BE2C (cell line): ENCODE results near the gene CBFA2T2.
"Not testable (repeated sequence)": the region's sequence is repeated elsewhere in the genome, so short reads cannot be mapped to it uniquely, and the experiment has no call there.

Experiments used
- DNase-seq: peaks from one replicate; pipeline ENCODE4 v3.0.0-alpha.2; 2020
- H3K27me3 ChIP-seq: fragments of 250-450 bp; sonication (Bioruptor Pico); 2 replicates; pipeline ENCODE4 v1.5.1; 2020; ENCODE audit warnings: mild to moderate bottlenecking
- H3K36me3 ChIP-seq: fragments of 250-450 bp; sonication (Bioruptor Pico); 2 replicates; pipeline ENCODE4 v1.5.1; 2020; ENCODE audit warnings: mild to moderate bottlenecking
- H3K4me1 ChIP-seq: fragments of 250-450 bp; sonication (Bioruptor Pico); 2 replicates; pipeline ENCODE4 v1.5.1; 2020
- H3K4me3 ChIP-seq: 2 replicates; pipeline ENCODE4 v1.5.1; 2011; ENCODE audit warnings: low read depth, low read length
- H3K9me3 ChIP-seq: fragments of 250-450 bp; sonication (Bioruptor Pico); 2 replicates; pipeline ENCODE4 v1.5.1; 2020
- TF ChIP-seq, protein P1 (sequence below): IDR thresholded peaks from 2 replicates; pipeline ENCODE4 v1.5.1; 2012; ENCODE audit warnings: mild to moderate bottlenecking, low read depth, low read length

CBFA2T2 gene

GRCh38 chr20:33584976-33585375 is 95.1 kb downstream of the CBFA2T2 start:
- Histone ChIP-seq H3K27me3 (no peaks in the 10 kb centered on the region), H3K4me1 (peaks cover 17% of the 10 kb centered on the region), H3K9me3 (no peaks in the 10 kb centered on the region), H3K36me3 (no peaks in the 10 kb centered on the region), H3K4me3 (no peak overlapping the region)
- TF ChIP-seq, protein P1, sequence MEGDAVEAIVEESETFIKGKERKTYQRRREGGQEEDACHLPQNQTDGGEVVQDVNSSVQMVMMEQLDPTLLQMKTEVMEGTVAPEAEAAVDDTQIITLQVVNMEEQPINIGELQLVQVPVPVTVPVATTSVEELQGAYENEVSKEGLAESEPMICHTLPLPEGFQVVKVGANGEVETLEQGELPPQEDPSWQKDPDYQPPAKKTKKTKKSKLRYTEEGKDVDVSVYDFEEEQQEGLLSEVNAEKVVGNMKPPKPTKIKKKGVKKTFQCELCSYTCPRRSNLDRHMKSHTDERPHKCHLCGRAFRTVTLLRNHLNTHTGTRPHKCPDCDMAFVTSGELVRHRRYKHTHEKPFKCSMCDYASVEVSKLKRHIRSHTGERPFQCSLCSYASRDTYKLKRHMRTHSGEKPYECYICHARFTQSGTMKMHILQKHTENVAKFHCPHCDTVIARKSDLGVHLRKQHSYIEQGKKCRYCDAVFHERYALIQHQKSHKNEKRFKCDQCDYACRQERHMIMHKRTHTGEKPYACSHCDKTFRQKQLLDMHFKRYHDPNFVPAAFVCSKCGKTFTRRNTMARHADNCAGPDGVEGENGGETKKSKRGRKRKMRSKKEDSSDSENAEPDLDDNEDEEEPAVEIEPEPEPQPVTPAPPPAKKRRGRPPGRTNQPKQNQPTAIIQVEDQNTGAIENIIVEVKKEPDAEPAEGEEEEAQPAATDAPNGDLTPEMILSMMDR: no peak
- DNase-seq: no peak

- H3K27me3 ChIP-seq: no peaks in the 10 kb centered on the region
- no peak for DNase-seq
- no peaks in the 10 kb centered on the region for H3K9me3 ChIP-seq
- H3K4me3 ChIP-seq: no peak overlapping the region
- TF ChIP-seq, protein P1: no peak
- H3K36me3 ChIP-seq: no peaks in the 10 kb centered on the region
- peaks cover 17% of the 10 kb centered on the region for H3K4me1 ChIP-seq
Observed at GRCh38 chr20:33585413-33585812, 95.5 kb downstream of the CBFA2T2 start.

GRCh38 chr20:33589059-33589458 is 99.2 kb downstream of the CBFA2T2 start:
- no peaks in the 10 kb centered on the region for H3K36me3 ChIP-seq
- H3K27me3 ChIP-seq: no peaks in the 10 kb centered on the region
- no peak overlapping the region for H3K4me3 ChIP-seq
- DNase-seq: no peak
- TF ChIP-seq, protein P1: no peak
- peaks cover 13% of the 10 kb centered on the region; the same call in 1 of the 2 replicates for H3K4me1 ChIP-seq
- H3K9me3 ChIP-seq: no peaks in the 10 kb centered on the region

GRCh38 chr20:33591901-33592300 is 102.0 kb downstream of the CBFA2T2 start:
- not testable (repeated sequence) for DNase-seq

DNA sequence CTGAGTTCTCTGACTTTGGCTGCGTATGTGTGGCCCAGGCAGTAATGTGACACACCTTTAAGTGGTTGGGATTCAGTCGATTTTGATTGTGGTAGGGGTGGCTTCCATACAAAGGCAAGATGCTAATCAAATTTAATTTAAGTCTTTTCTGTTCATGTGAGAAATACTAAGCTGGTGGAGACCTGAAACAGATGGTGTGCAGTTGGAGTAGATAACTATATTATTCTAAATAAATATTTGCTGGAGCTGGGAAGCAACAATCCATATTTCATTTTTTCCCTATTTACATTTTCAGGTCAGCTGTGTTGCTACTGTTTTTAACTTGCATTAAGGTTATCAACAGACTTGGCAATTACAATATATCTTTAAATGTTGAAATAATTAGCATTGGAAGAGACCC is 104.8 kb downstream of the CBFA2T2 start:
- no peak for DNase-seq
- no peaks in the 10 kb centered on the region for H3K36me3 ChIP-seq
- H3K4me3 ChIP-seq: no peak overlapping the region

More at GRCh38 chr20:33591901-33592300, 102.0 kb downstream of the CBFA2T2 start:
- H3K27me3 ChIP-seq, H3K36me3 ChIP-seq, H3K4me3 ChIP-seq, H3K9me3 ChIP-seq: not testable (repeated sequence)
- H3K4me1 ChIP-seq: peaks cover 16% of the 10 kb centered on the region

DNA sequence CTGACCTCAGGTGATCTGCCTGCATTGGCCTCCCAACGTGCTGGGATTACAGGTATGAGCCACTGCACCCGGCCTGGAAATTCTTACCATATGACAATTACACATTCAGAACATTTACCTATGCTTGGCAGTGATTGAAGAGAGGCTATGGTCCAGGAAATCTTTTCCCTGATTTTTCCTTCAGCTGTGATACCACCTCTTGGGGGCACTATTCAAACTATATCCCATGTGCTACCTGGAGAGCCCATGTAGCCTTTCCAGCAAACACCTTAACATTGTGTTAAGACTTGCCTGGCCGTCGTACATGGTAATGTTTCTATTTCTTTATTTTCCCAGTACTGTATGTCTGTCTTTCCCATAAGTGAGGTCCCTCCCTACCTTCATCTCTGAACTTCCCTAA is 110.5 kb downstream of the CBFA2T2 start:
- DNase-seq: no peak
- H3K27me3 ChIP-seq: no peaks in the 10 kb centered on the region
- TF ChIP-seq, protein P1: peak; percentile 22; the same call in 1 of the 2 replicates
- no peak overlapping the region for H3K4me3 ChIP-seq
- peaks cover 7% of the 10 kb centered on the region; the same call in 1 of the 2 replicates for H3K4me1 ChIP-seq
- H3K36me3 ChIP-seq: no peaks in the 10 kb centered on the region
- H3K9me3 ChIP-seq: no peaks in the 10 kb centered on the region

More for the DNA sequence above, 104.8 kb downstream of the CBFA2T2 start:
- TF ChIP-seq, protein P1: no peak
- peaks cover 9% of the 10 kb centered on the region; the same call in 1 of the 2 replicates for H3K4me1 ChIP-seq
- no peaks in the 10 kb centered on the region for H3K9me3 ChIP-seq
- no peaks in the 10 kb centered on the region for H3K27me3 ChIP-seq

DNA sequence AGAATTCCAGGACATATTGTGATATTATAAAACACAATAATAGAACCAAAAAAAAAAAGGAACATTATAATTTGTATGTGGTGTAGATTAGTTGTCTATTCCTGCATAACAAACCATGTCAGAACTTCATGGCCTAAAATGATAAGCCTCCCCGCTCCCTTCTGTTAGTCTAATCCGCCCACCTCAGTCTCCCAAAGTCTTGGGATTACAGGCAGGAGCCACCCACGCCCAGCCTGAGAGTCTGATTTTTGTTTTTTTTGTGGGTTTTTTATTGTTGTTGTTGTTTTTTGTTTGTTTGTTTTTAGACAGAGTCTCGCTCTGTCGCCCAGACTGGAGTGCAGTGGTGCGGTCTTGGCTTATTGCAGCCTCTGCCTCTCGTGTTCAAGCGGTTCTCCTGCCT is 111.1 kb downstream of the CBFA2T2 start:
- Histone ChIP-seq H3K27me3 (no peaks in the 10 kb centered on the region), H3K9me3 (no peaks in the 10 kb centered on the region), H3K36me3 (no peaks in the 10 kb centered on the region), H3K4me1 (peaks cover 7% of the 10 kb centered on the region; the same call in 1 of the 2 replicates), H3K4me3 (no peak overlapping the region)
- TF ChIP-seq, protein P1: no peak
- no peak for DNase-seq
